Limb (tissue), 2 donors: Measurements from ENCODE around the gene FOLR3.
"Not testable (repeated sequence)": the region's sequence is repeated elsewhere in the genome, so short reads cannot be mapped to it uniquely, and the experiment has no call there.

ENCODE experiments used
- DNase-seq, 2 donors: peaks; one replicate each; pipeline ENCODE4 v3.0.0-alpha.2; 2016; ENCODE audit errors: extremely low spot score in 2 of 2

Gene FOLR3

GRCh38 chr11:72123117-72123653 is 12.3 kb upstream of the FOLR3 start:
- no peak for DNase-seq

GRCh38 chr11:72124046-72124445 is 11.5 kb upstream of the FOLR3 start:
- DNase-seq = no peak

GRCh38 chr11:72125956-72126355 is 9.6 kb upstream of the FOLR3 start:
- DNase-seq = no peak

GRCh38 chr11:72127923-72128322 is 7.6 kb upstream of the FOLR3 start:
- DNase-seq = no peak

- no peak for DNase-seq
Observed at GRCh38 chr11:72129381-72129780, 6.1 kb upstream of the FOLR3 start.

GRCh38 chr11:72132646-72133045 is 2.9 kb upstream of the FOLR3 start:
- no peak for DNase-seq

- no peak for DNase-seq
Observed at GRCh38 chr11:72135891-72136683, 562 bp downstream of the FOLR3 start.

- no peak for DNase-seq
Observed at GRCh38 chr11:72136684-72137262, 1.2 kb downstream of the FOLR3 start.

GRCh38 chr11:72138821-72139390 is 3.4 kb downstream of the FOLR3 start:
- DNase-seq = no peak

GRCh38 chr11:72139500-72139899 is 4.0 kb downstream of the FOLR3 start:
- no peak for DNase-seq

- no peak for DNase-seq
Observed at GRCh38 chr11:72140661-72141060, 5.1 kb downstream of the FOLR3 start.

- no peak for DNase-seq
Observed at GRCh38 chr11:72141066-72141465, 5.5 kb downstream of the FOLR3 start.

- DNase-seq = not testable (repeated sequence)
Observed at GRCh38 chr11:72142086-72142485, 6.6 kb downstream of the FOLR3 start.

- not testable (repeated sequence) for DNase-seq
Observed at GRCh38 chr11:72142543-72142942, 7.0 kb downstream of the FOLR3 start.

- DNase-seq = no peak
Observed at GRCh38 chr11:72144807-72145565, 9.5 kb downstream of the FOLR3 start.

GRCh38 chr11:72146625-72147024 is 11.1 kb downstream of the FOLR3 start:
- no peak for DNase-seq

GRCh38 chr11:72150882-72151281 is 15.4 kb downstream of the FOLR3 start:
- DNase-seq = no peak

GRCh38 chr11:72153874-72154273 is 18.3 kb downstream of the FOLR3 start:
- DNase-seq = not testable (repeated sequence)

GRCh38 chr11:72154816-72155215 is 19.3 kb downstream of the FOLR3 start:
- DNase-seq = no peak

- no peak for DNase-seq
Observed at GRCh38 chr11:72155751-72156150, 20.2 kb downstream of the FOLR3 start.

GRCh38 chr11:72157131-72157530 is 21.6 kb downstream of the FOLR3 start:
- no peak for DNase-seq

GRCh38 chr11:72160319-72160718 is 24.8 kb downstream of the FOLR3 start:
- no peak for DNase-seq
